ENCODE measurements around the gene GLG1.
A peak's percentile ranks its signal among the peaks of the same experiment; 100 is the strongest.
"Not testable (repeated sequence)": the region's sequence is repeated elsewhere in the genome, so short reads cannot be mapped to it uniquely, and the experiment has no call there.

GLG1 gene

DNA sequence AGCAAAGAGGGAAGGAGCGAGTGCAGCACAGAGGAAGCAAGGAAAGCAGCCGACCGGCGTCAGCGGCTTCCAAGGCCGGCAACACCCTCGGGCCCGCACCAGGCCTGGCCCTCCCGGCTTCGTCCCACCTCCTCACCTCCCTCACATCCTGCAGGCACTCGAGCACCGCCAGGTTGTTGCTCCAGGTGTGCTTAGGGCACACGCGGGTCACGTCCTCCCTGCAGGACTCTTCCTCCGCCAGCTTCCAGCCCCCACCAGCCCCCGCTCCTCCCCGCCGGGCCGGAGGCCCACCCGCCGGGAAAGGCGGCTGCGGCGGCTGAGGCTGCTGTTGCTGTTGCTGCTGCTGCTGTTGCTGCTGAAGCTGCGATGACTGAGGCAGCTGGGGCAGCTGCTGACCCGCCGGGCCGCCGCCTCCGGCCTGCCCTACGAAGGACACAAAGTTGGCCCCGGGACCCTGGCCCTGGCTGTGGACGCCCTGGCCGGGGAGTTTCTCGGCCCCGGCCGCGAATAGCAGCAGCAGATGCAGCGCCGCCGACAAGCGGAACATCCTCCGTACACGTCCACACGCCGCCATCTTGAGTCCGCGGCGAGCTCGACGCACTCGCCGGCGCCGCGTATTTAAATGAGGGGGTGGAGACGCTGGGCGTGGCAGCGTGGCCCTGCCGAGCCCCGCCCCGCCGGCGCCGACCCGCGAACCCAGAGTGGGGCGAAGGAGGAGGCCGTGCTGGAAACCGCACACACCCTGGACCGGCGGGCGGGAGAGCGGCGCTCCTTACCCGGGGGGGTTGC is at the start of gene GLG1:
Gene GLG1 (minus strand): TSS at position 594 of the 789 bp plus-strand sequence. CDS start 20 bp downstream, at position 574.
- DNase-seq = peak; percentile 71

DNA sequence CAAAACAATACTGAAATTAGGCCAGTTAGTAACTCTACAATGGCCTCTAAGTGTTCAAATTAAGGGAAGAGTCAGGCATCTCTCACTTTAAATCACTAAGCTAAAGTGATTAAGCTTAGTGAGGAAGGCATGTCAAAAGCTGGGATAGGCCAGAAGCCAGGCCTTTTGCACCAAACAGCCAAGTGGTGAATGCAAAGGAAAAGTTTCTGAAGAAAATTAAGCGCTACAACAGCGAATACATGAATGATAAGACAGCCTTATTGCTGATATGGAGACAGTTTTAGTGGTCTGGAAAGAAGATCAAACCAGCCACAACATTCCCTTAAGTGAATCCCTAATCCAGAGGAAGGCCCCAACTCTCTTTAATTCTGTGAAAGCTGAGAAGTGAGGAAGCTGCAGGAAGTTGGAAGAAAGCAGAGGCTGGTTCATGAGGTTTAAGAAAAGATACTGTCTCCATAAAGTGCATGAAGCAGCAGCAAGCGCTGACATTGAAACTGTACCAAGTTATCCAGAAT is 47.7 kb upstream of the GLG1 start:
- DNase-seq = no peak

DNA sequence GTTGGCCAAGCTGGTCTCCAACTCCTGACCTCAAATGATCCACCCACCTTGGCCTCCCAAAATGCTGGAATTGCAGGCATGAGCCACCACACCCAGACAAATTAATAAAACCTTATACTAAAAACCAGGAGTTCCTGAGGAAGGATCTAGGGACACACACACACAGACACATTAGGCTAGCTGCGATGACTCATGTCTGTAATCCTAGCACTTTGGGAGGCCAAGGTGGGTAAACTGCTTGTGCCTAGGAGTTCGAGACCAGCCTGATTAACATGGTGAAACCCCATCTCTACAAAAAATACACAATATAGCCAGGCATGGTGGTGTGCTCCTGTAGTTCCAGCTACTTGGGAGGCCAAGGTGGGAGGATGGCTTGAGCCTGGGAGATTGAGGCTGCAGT is 46.0 kb upstream of the GLG1 start:
- not testable (repeated sequence) for DNase-seq

DNA sequence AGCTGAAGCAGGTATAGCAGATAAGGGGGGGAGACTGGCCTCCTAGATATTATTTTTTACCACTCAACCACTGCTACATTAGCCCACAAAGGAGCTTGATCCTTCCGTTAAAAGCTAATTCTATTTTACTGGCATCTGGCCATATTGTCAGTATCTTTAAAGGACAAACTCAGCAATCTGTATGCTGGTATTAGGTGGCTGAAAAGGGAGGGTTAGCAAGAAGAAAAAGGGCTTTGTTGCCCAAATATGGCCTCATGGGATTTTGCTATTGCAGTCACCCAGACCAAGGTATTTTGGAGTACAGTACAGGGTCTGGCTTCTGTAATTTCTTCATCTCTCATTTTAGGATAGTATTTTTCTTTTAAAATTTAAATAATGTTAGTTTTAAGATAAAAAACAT is 45.3 kb upstream of the GLG1 start:
- no peak for DNase-seq

DNA sequence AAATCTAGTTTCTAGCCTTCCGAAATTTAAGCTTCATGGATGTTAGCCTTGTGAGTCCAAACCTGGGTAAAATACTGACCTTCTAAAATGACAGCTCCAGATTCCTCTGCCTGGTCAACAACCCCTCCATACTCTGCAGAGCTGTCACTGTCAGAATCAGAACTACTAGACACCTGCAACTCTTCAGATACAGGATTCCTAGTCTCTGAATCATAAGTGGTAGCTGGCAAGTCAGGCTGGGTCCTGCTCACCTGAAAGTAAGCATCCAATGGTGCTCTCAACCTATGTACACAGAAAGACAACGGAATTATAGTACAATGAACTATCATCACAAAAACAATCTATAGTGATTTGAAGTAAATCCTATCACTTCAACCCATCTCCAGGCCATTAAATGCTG is 44.9 kb upstream of the GLG1 start:
- no peak for DNase-seq

DNA sequence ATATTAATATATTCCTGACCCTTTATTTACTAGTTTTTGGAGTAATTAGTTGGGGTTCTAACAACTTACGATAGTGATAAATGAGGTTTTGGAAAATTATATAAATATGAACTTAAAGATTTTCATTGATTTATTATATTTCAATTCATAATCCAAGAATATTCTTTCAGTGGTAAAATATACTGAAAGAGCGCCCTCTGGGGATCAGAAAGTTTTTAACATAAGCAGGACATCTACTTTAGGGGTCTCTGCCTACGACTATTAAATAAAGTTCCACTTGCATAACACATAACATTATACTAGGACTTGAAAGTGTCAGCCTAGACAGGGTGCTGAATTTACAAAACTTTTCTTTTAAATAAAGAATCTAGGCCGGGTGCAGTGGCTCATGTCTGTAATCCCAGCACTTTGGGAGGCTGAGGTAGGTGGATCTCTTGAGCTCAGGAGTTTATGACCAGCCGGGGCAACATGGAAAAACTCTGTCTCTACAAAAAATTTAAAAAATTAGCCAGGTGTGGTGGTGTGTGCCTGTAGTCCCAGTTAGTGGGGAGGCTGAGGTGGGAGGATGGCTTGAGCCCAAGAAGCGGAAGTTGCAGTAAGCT is 44.2 kb upstream of the GLG1 start:
- no peak for DNase-seq

DNA sequence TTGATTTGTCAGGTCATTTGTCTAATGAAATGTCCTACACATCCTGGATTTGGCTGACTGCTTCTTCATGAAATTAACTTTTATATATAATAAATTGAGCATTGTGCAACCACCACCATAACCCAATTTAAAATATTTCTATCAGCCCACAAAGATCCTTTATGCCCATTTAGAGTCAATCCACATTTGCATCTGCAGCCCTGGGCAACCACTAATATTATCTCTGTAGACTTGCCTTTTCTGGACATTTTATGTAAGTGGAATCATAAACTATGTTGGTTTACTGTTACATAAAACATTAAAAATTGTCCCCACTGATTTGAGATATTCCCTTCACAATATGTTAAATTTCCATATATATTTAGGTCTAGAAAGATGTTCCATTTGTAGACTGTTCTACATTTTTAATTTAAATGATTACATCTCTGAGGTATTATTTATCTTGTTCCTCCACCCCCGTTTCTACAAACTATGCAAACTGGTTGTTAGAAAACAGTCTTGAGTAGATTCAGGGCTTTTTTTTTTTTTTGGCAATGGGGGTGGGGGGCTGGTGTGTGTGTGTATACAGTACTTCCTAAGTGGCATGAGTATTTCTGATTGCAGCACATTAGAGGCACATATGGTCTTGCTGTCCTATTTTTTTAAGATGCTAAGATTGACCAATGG is 43.1 kb upstream of the GLG1 start:
- DNase-seq = no peak

DNA sequence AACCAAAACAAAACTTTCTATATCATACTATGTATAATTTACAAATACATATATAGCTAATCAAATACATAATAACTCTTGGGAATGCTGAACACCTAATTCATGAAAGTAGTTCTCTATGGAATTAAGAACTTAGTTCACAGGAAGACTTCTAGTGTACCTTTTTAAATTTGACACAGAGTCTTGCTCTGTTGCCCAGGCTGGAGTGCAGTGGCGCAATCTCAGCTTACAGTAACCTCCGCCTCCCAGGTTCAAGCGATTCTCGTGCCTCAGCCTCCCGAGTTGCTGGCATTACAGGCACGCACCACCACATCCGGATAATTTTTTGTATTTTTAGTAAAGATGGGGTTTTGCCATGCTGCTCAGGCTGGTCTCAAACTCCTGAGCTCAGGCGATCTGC is 35.1 kb upstream of the GLG1 start:
- no peak for DNase-seq

DNA sequence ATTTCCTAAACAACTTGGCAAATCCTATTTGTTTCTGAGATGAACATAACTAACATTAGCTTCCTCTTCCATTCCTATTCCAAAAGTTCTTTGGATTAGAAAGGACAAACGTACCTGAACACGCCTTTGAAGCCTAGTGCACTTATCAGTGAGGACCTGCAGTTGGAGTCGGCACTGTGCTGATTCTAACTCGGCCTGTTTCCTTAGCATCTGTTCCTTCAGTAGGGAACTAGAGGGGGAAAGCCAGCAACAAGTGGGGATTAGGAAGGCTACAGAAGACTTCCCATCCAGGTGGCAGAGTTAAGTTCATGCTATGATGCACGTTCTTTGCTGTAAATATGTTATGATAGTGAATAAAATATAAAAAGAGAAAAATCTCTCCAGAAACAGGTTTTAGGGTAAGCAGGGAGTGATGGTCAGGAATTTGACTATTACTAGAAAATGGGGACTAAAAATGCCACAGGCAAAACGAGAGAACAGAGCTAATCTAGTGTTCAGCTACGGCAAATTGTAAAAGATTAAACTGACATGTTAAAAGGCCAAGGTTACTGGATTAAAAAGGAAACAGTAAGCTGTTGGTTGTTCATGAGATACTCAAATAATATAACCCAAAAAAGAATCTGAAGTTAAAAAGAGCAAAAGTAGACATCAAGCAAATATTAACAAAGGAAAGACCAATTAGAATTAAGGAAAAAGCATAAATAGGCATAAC is 31.0 kb upstream of the GLG1 start:
- no peak for DNase-seq

DNA sequence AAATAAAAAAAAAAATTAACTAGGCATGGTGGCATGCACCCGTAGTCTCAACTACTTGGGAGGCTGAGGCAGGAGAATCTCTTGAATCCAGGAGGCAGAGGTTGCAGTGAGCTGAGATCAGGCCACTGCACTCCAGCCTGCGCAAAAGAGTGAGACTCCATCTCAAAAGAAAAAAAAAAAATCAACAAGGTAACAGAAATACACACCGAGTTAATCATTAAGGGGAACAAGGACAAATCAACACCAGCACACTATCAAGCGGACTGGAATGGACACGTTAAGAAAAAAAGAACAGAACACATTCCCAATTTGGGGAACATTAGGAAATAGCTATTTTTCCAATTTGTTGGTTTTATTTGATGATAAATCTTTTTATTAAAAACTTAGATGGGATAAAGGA is 28.4 kb upstream of the GLG1 start:
- DNase-seq = no peak

DNA sequence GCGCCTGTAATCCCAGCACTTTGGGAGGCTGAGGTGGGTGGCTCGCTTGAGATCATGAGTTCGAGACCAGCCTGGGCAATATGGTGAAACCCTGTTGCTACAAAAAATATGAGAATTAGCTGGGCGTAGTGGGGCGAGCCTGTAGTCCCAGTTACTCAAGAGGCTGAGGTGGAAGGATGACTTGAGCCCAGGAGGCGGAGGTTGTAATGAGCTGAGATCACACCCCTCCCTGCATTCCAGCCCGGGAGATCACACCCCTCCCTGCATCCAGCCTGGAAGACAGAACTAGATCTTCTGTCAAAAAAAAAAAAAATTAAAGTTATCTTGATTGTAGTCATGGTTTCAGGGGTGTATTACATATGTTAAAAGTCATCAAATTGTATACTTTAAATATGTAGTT is 26.8 kb upstream of the GLG1 start:
- DNase-seq = no peak

DNA sequence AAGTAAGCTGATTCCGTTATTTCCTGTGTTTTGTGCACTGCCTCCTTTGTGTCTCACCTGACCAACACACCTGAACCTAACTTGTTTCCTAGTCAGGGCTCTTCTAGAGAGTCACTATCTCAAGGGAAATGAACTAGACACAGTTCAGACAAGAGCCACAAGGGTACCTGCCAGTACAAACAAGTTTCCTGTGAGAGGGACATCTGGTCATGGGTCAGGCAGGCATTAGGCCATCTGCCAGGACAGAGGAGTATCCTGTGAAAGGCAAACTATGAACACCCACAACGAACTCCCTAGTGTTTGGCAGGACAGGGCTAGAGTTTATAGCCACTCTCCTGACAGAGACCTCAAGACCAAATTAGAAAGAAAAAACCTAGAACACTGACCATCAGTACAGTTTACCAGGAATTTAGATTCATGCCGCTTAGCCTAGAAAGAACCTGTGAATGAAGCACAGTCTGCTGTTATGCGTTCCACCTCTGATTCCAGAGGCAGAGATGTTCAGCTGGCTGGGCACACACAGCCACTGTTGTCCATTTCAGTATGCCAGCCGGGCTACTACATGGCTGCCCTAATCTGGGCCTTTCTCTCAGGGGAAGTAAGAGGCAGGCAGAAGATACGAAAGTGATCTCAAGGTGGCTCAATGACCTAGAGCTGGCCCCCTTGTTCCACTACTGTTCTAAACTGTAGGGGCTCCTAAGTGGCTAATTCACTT is 20.7 kb upstream of the GLG1 start:
- no peak for DNase-seq

DNA sequence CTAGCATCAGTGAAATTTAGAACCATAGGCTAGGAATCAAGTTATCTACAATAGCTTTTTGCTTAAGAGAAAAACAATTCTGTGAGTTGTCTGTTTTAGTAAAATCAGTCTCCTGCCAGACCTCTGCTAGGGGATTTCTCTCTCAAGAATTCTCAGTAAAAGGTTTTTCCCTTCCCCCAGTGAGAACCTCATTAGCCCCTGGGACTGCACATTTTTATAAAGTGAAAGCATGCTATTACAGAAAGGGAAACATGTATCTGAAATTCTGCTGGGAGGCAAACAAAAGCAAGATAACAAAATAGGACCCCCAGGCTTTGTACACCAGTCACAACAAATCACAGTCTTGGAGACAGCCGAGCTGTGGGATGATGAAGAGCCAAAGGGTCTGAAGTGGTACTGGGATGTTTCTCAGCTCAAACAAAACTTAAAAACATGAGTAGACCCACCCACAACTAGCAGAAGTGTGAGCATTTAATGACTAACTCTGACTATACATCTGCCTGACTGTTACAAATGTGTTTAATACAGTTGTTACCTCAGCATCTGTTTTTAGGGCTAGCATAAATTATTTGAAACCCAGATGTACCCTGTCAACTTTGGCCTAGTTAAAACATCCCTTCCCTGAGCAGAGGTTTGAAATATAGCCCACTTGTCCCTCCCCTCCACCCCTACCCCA is 20.0 kb upstream of the GLG1 start:
- no peak for DNase-seq

DNA sequence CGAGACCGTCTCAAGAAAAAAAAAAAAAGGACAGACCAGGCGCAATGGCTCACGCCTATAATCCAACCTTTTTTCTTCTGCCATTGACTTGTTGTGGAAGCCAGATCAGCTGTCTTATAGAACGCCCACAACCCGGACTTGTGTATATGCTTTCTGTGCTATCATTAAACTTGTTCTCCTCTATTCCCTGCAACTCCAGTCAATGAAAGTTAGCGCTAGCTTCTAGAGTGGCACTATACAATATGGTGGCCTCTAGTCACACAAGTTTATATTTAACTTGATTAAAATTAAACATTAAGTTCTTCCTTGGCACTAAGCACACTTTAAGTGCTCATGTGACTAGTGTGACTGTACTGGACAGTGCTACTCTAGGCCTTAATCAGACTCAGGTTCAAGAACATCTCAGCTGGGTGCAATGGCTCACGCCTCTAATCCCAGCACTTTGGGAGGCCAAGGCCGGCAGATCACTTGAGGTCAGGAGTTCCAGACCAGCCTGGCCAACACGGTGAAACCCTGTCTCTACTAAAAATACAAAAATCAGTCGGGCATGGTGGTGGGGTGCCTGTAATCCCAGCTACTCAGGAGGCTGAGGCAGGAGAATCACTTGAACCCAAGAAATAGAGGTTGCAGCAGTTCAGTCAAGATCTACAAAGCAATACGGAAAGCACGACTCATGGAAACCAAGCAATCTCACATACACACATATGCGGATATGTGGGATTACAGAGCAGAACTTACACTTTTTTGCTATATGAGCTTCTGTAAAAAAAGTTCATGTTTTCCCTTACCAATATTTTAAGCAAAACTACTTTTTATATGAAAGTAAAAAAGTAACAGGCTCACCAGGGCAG is 18.8 kb upstream of the GLG1 start:
- DNase-seq = no peak

DNA sequence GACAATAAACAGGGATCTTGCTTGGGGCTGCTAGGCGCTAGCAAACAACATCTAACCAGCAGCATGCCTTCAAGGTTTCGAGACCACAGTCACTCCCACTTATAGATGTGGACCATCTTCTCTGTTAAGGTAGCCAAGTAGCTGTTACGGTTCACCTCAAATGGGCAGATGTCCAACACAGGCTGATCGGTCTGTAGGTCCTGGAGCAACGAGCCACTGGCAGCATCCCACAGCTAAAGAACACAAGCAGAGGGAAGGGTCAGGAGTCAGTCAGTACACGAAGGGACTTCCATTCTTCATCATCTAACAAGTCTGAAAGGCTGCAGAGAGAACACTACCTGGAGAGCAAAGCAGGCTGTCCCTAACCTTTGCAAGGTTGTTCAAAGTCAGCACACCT is 16.9 kb upstream of the GLG1 start:
- no peak for DNase-seq

DNA sequence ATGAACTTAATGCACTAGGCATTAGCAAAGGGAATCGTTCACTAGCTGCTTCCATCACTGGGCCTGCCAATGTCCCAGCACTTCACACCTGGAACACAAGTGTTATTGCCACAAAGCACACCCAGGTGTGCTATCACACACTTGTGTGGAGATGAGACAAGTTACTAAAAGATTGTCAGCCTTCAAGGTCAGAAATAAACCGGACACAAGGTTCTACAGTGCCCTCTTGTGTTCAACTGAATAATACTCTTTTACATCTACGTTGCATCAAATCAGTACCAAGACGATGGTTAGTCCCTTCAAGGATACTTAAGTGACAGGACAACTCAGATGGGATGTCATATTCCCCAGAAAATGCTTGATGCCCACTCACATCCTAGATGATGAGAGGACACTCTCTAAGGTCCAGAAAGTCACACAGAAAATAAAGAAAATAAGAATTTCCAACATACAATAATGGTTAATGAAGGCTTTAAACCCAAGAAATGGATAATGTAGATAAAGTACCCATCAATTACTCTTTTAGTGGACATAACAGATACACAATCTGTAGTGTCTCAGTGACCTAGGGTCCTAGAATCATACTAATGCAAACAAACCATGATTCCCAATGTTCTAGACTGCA is 16.4 kb upstream of the GLG1 start:
- DNase-seq = no peak

DNA sequence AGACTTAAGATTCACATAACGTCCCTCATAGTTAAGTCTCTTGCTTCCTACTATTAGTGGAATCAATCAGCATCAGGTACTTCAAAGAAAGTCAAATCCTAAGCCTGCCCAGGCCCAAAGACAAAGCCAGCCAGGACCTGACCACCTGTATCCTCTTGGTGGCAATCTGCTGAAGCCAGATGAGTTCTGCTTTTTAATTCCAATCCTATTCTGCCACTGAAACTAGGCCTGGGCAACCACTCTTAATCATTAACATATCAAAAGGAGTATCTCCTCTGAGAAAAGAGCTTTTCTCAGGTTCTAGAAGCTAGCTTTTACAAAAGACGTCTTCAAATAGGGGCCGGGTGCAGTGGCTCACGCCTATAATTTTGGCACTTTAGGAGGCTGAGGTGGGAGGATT is 15.1 kb upstream of the GLG1 start:
- DNase-seq = no peak

DNA sequence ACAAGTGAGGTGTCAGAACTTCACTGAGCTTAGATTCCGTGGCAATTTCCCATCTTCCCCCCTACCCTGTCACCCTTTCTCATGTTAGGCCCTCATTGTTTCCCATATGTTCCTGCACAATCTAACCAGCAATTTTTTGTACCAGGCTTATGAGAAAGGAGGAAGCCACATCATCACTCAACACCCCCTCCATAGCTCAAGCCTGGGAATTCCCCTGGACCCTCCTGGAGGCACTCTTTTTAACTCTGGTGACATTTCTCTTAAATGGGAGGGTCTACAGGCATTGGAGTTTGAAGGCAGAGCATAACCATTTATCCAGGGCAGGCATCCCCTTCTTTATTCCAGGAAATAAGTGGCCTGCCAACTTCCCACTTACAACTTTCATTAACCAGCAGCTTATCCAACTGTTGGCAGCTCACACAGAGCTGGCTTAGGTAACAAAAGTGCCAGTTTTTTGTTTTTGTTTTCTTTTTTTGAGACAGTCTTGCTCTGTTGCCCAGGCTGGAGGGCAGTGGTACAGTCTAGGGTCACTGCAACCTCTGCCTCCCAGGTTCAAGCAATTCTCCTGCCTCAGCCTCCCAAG is 10.4 kb upstream of the GLG1 start:
- DNase-seq = no peak

DNA sequence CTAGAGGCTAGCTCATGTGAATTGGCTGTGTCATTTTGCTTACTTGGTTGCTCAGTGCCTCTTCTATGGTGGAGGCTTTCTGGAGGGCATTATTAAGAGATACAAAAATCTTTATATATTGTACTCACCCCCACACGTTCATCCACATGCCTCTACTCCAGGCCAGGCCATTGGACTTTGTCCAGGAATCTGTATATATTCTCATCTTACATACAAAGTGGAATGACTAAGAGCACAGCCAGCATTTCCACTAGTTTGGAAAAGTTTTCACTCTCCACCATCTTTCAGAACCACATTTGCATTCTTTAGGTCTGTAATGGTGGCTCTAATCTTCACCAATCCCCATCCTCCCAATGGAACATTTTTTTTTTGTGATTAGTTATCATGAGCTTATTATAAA is 4.8 kb upstream of the GLG1 start:
- no peak for DNase-seq

DNA sequence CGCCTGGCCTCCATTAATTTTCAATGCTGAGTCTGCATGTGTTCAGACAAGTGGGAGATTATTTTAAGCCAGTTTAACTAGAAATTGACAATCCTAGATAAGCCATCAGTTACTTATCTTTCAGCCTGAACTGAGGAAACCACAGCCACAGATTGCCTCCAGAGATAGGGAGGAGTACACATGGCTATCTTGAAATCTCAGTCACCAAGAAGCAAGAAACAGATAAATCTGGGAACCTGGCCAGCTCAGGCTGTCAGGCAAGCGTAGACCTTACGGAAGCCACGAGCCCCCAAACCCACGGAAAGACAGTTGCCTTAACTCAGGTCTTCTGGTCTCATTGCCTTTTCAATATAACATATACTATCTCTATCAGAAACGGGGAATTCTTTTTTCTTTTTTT is 2.0 kb upstream of the GLG1 start:
- DNase-seq = no peak
